Cardiac fibroblast (primary cell): ENCODE results near the gene HMCN1.

Experiments
- DNase-seq, 2 donors: peaks; one replicate each; pipeline versions ENCODE4 v3.0.0 to v3.0.0-alpha.2; 2010; ENCODE audit warnings: low read depth in 2 of 2
- H3K4me3 ChIP-seq, 2 donors: replicated peaks in 1 of 2; 1 replicate in 1 of 2; 2 replicates in 1 of 2; pipeline ENCODE4 v1.5.1; 2011; ENCODE audit warnings: low read depth in 2 of 2, low read length in 2 of 2, mild to moderate bottlenecking in 2 of 2, moderate library complexity in 1 of 2
- CTCF ChIP-seq: IDR thresholded peaks from one replicate; pipeline ENCODE4 v1.5.1; 2011; ENCODE audit warnings: low read depth, mild to moderate bottlenecking, low read length, inconsistent platforms

HMCN1 gene

DNA sequence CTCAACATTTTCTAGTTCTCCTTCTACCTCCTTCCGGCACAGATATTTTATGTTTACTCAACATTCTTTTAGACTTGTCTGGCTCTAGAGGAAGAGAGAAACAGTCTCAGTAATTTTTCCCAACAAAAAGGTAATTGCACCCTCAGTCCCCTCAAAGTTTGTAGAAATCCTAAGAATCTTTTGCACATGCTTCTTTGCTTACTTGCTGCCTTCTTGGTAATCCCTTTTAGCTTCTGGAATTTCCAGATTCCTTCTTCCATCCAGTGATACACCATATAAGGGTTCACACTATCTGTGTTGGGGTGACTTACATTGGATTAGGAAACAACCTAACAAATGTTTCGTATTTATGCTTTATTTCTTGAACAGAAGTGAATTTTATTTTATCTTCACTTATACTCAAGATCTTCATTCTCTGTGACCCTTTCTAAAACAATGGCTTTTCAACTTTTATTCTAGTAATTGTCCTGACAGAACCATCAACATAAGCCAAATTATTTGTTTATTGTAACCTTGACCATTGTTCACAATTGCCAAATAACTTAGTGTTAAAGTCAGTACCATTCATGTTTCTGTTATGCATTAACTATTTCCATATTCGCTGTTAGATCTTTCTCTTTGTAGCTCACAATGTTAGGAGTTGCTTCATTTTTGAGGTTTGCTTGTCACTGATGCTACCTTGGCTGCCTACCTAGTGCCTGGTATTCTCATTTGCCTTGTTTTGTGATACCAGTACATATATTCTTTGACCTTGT is 238.1 kb downstream of the HMCN1 start:
- no peak for TF ChIP-seq CTCF
- peak in 1 of 2 donors; percentile 43 for DNase-seq
- no peak overlapping the region for H3K4me3 ChIP-seq

DNA sequence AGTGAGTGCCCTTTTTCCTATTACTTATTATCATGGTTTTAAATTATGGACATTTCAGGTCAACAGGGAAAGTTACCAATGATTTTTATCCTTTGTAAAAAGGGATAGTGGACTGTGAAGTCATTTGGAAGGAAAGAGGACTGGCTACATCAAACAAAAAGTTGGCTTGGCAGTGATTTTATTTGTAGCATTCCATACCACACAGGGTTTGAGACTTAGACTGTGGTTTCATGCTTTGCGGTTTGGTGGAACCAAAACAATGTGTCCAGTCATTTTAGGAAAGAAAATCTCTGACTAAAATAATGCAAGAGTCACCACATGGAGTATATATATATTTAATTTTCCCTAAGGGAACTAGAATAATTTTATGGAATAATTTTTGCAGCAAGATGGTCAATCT is 239.5 kb downstream of the HMCN1 start:
- DNase-seq = peak; percentile 85 to 94
- no peak overlapping the region for H3K4me3 ChIP-seq
- TF ChIP-seq CTCF = no peak

- no peak overlapping the region for H3K4me3 ChIP-seq
- no peak for DNase-seq
- no peak for TF ChIP-seq CTCF
These were observed 240.4 kb downstream of the HMCN1 start for GRCh38 chr1:185974367-185975170.

GRCh38 chr1:185980891-185981290 is 246.7 kb downstream of the HMCN1 start:
- no peak for TF ChIP-seq CTCF
- DNase-seq = no peak
- H3K4me3 ChIP-seq = no peak overlapping the region

DNA sequence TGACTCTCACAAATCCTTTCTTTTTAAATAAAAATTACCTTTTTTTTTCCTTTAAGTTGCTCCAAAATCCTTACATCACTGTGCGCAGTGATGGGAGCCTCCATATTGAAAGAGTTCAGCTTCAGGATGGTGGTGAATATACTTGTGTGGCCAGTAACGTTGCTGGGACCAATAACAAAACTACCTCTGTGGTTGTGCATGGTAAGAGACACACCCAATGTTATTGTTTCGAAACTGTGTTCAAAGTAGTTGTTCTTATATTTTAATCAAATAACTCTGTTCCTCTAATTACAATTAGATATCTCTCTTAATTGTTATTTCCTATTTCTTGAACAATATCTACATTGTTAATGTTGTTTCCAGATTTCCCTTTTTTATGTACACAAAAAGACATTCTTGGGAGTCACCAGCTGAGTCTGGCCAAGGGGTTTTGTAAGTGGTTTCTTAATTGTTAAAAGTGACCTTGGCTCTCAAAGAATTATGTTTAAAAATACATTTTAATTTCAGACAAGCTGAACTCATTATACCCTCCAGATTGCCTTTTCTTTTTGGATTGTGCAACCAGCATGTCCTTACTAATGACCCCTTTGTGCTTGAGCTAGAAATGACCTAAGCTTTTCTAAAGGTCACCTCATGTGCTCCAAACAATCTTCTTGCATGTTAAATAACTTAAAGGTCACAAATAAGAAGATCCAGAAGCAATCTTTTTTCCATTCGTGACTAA is 250.1 kb downstream of the HMCN1 start:
- H3K4me3 ChIP-seq = no peak overlapping the region
- TF ChIP-seq CTCF = no peak
- peak in 1 of 2 donors; percentile 66 for DNase-seq

DNA sequence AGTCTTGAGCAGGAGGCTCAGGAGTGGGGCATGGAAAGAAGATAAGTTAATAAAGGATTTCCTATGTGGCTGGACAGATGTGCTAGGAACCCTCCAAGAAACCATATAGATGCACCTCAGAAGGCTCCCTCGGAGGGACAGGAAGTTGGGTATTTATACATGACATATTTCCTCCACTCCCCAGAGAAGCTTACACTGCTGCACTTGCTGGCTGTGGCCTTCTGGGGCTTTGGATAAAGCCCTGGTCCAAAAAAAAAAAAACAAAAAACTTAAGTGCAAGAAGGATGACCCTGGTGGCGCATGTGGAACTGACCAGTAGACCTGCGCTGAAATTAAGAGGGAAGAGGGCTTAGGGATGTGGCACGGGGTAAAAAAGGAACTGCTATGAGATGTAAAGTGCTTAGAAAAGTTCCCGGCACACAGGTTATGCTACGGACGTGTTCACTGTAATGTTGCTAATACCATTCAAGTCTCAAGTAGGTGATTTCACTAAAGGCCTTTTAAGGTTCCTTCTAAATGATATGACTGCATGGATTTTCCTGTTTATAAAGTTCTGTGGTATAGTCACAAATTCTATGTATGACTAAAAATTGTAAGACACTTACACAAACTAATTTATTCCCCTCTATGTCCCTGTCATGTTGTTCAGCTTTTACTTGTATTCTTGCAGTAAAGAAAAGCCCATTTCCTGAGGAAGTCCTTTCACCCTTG is 253.6 kb downstream of the HMCN1 start:
- no peak overlapping the region for H3K4me3 ChIP-seq
- DNase-seq = no peak
- no peak for TF ChIP-seq CTCF
